GM23338 (cell line): ENCODE measurements around the gene LOXL1. TPM values are rescaled to one million over a fixed set of nuclear protein-coding genes. Genes with fewer than 3 reads are reported as not detected.

Experiments used
- ATAC-seq: fragments of 200-7000 bp; cut with Tn5 transposase; 3 replicates; pipeline ENCODE4 v1.9.1; 2020
- DNase-seq: peaks from one replicate; pipeline ENCODE4 v3.0.0-alpha.2; 2015; ENCODE audit warnings: low spot score
- H2AFZ ChIP-seq: fragments of 200-600 bp; sonication (generic); 2 replicates; pipeline ENCODE4 v1.8.0; 2016; ENCODE audit warnings: antibody characterized with exemption, mild to moderate bottlenecking, moderate library complexity
- H3F3A ChIP-seq: fragments of 200-600 bp; sonication (generic); replicated peaks from 2 replicates; pipeline ENCODE4 v1.8.0; 2017; ENCODE audit warnings: antibody characterized with exemption, mixed run types, low read depth
- H3K27ac ChIP-seq: fragments of 200-600 bp; sonication (generic); 2 replicates; pipeline ENCODE4 v1.6.1; 2016; ENCODE audit warnings: low read depth
- H3K27me3 ChIP-seq: fragments of 200-600 bp; sonication (generic); 2 replicates; pipeline ENCODE4 v1.8.0; 2016; ENCODE audit warnings: mild to moderate bottlenecking, mixed run types, moderate library complexity; ENCODE audit not compliant: insufficient read depth
- H3K36me3 ChIP-seq: fragments of 200-600 bp; sonication (generic); 2 replicates; pipeline ENCODE4 v1.8.0; 2016; ENCODE audit warnings: mild to moderate bottlenecking; ENCODE audit not compliant: insufficient read depth
- H3K4me1 ChIP-seq: fragments of 200-600 bp; sonication (generic); 2 replicates; pipeline ENCODE4 v1.8.0; 2016; ENCODE audit warnings: mild to moderate bottlenecking, moderate library complexity; ENCODE audit not compliant: insufficient read depth
- H3K4me2 ChIP-seq: fragments of 200-600 bp; sonication (generic); 2 replicates; pipeline ENCODE4 v1.7.1; 2017; ENCODE audit warnings: mixed run types
- H3K4me3 ChIP-seq: fragments of 200-600 bp; sonication (generic); 2 replicates; pipeline ENCODE4 v1.6.1; 2016; ENCODE audit warnings: mixed run types
- H3K79me2 ChIP-seq: fragments of 200-600 bp; sonication (generic); replicated peaks from 2 replicates; pipeline ENCODE4 v1.8.0; 2017; ENCODE audit warnings: mild to moderate bottlenecking; ENCODE audit not compliant: insufficient read depth
- H3K9me2 ChIP-seq: fragments of 200-600 bp; sonication (generic); 2 replicates; pipeline ENCODE4 v1.8.0; 2017; ENCODE audit not compliant: insufficient read depth
- H4K20me1 ChIP-seq: fragments of 200-600 bp; sonication (generic); replicated peaks from 2 replicates; pipeline ENCODE4 v1.8.0; 2017; ENCODE audit warnings: mild to moderate bottlenecking; ENCODE audit not compliant: insufficient read depth
- H3K27ac Mint-ChIP-seq: 2 replicates; pipeline ENCODE4 v1.8.0; 2020; ENCODE audit warnings: inconsistent platforms, mild to moderate bottlenecking, moderate library complexity, mixed read lengths
- H3K27me3 Mint-ChIP-seq: 3 replicates; pipeline ENCODE4 v1.8.0; 2022; ENCODE audit warnings: low read depth, mild to moderate bottlenecking, moderate library complexity, mixed read lengths, inconsistent platforms; ENCODE audit not compliant: insufficient read depth, poor library complexity
- H3K36me3 Mint-ChIP-seq: 3 replicates; pipeline ENCODE4 v1.8.0; 2021; ENCODE audit warnings: low read depth, mild to moderate bottlenecking, inconsistent platforms, moderate library complexity, mixed read lengths
- H3K4me1 Mint-ChIP-seq: 3 replicates; pipeline ENCODE4 v1.8.0; 2020; ENCODE audit warnings: mild to moderate bottlenecking, inconsistent platforms, mixed read lengths
- H3K4me3 Mint-ChIP-seq: 3 replicates; pipeline ENCODE4 v1.8.0; 2021; ENCODE audit warnings: moderate library complexity, mild to moderate bottlenecking, inconsistent platforms, mixed read lengths
- H3K9me3 Mint-ChIP-seq: 3 replicates; pipeline ENCODE4 v1.8.0; 2020; ENCODE audit warnings: moderate library complexity, mild to moderate bottlenecking, inconsistent platforms, mixed read lengths
- EZH2 ChIP-seq: fragments of 200-600 bp; sonication (generic); IDR thresholded peaks from one replicate; pipeline ENCODE4 v1.8.0; 2017; ENCODE audit warnings: antibody characterized with exemption, mild to moderate bottlenecking, low read depth; ENCODE audit not compliant: unreplicated experiment
- JUNB ChIP-seq: IDR thresholded peaks from one replicate; pipeline ENCODE4 v1.6.1; 2016; ENCODE audit warnings: antibody characterized with exemption; ENCODE audit not compliant: unreplicated experiment
- NANOG ChIP-seq: IDR thresholded peaks from 2 replicates; pipeline ENCODE4 v1.6.1; 2016; ENCODE audit warnings: antibody characterized with exemption, borderline replicate concordance
- STAT1 ChIP-seq: IDR thresholded peaks from one replicate; pipeline ENCODE4 v1.6.1; 2016; ENCODE audit warnings: antibody characterized with exemption; ENCODE audit not compliant: unreplicated experiment
- ZNF331 ChIP-seq: fragments of 250-450 bp; sonication (Bioruptor Pico); IDR thresholded peaks from 2 replicates; pipeline ENCODE4 v1.5.0; 2020; ENCODE audit warnings: low read depth, mild to moderate bottlenecking, moderate library complexity
- polyA plus RNA-seq: library from polyadenylated mRNA; unstranded; fragments of >200 nt; fragmentation: Nextera tagmentation; extraction: Ambion mirVana; gene quantifications from 2 replicates; pipeline ENCODE4 v1.2.1, GENCODE V29; 2016
- total RNA-seq: library from RNA; depleted of rRNA; stranded (reverse); fragments of >200 nt; shearing (Covaris generic); gene quantifications from 2 replicates; pipeline ENCODE4 v1.2.3, GENCODE V29; 2014
- TF ChIP-seq, protein P1 (sequence below): IDR thresholded peaks from one replicate; pipeline ENCODE4 v1.6.1; 2018; ENCODE audit warnings: antibody characterized with exemption; ENCODE audit not compliant: unreplicated experiment
- TF ChIP-seq, protein P2 (sequence below), 2 experiments: fragments of 200-600 bp in 1 of 2; sonication (generic) in 1 of 2; conservative IDR thresholded peaks; 2 replicates each; pipeline versions ENCODE4 v1.5.1 to v1.6.1; 2016 to 2017; ENCODE audit warnings: antibody characterized with exemption in 2 of 2, low read depth in 2 of 2, mild to moderate bottlenecking in 2 of 2, moderate library complexity in 1 of 2
- TF ChIP-seq, protein P3 (sequence below): fragments of 250-450 bp; sonication (Bioruptor Pico); IDR thresholded peaks from 2 replicates; pipeline ENCODE4 v1.5.0; 2020; ENCODE audit warnings: mild to moderate bottlenecking, moderate library complexity
- TF ChIP-seq, protein P4 (sequence below): IDR thresholded peaks from 2 replicates; pipeline ENCODE4 v1.6.1; 2016; ENCODE audit warnings: antibody characterized with exemption

Gene LOXL1
- total and polyA plus RNA-seq, 2 experiments from 2014 or later = 6.9 to 10.8 TPM

DNA sequence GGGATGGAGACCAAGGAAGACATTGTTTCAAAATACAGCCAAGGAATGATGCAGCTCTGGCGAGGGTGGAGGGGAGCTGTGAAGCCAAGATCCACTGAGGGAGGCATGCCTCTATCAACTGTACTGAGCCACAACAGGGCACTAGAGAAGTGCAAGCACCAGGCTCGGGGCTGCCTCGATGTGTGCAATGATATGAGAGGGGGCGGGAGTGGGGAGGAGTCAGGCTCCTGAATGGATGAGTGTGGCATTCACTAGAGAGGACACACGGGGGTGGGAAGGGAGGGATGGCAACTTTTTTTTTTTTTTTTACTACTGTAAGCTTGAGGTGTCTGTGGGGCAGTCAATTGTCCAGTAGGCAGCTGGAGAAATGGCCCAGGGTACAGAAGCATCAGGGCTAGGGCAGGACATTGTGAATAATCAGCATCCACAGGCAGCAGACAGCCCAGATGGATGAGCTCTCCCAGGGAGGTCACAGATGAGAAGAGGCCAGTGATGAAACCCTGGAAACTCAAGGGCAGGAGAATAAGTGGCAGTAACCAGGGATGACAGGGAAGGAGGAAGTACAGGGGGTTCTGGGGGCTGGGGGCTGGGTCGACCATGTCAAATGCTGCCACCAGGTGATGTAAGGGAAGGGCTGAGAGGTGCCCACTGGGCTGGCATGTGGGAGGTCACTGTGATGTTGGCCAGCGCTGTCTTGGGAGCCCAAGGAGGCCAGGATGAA lies 60.0 kb downstream of the LOXL1 start:
- peak; percentile 42 for ATAC-seq
- Histone ChIP-seq H3K79me2 (no peaks in the 10 kb centered on the region), H3K36me3 (no peaks in the 10 kb centered on the region), H3K9me2 (no peaks in the 10 kb centered on the region), H3F3A (no peaks in the 10 kb centered on the region), H3K4me2 (no peak overlapping the region), H3K4me3 (no peak overlapping the region), H2AFZ (no peak overlapping the region), H3K4me1 (no peaks in the 10 kb centered on the region; the same call in 1 of the 2 replicates), H4K20me1 (no peaks in the 10 kb centered on the region), H3K27ac (no peak overlapping the region), H3K27me3 (no peaks in the 10 kb centered on the region)
- H3K36me3 Mint-ChIP-seq = no peaks in the 10 kb centered on the region; the same call in 2 of the 3 replicates
- DNase-seq = no peak
- H3K9me3 Mint-ChIP-seq = no peaks in the 10 kb centered on the region
- H3K27ac Mint-ChIP-seq = no peak overlapping the region
- no peak overlapping the region for H3K4me3 Mint-ChIP-seq
- peaks cover 12% of the 10 kb centered on the region for H3K27me3 Mint-ChIP-seq
- TF ChIP-seq, protein P1, sequence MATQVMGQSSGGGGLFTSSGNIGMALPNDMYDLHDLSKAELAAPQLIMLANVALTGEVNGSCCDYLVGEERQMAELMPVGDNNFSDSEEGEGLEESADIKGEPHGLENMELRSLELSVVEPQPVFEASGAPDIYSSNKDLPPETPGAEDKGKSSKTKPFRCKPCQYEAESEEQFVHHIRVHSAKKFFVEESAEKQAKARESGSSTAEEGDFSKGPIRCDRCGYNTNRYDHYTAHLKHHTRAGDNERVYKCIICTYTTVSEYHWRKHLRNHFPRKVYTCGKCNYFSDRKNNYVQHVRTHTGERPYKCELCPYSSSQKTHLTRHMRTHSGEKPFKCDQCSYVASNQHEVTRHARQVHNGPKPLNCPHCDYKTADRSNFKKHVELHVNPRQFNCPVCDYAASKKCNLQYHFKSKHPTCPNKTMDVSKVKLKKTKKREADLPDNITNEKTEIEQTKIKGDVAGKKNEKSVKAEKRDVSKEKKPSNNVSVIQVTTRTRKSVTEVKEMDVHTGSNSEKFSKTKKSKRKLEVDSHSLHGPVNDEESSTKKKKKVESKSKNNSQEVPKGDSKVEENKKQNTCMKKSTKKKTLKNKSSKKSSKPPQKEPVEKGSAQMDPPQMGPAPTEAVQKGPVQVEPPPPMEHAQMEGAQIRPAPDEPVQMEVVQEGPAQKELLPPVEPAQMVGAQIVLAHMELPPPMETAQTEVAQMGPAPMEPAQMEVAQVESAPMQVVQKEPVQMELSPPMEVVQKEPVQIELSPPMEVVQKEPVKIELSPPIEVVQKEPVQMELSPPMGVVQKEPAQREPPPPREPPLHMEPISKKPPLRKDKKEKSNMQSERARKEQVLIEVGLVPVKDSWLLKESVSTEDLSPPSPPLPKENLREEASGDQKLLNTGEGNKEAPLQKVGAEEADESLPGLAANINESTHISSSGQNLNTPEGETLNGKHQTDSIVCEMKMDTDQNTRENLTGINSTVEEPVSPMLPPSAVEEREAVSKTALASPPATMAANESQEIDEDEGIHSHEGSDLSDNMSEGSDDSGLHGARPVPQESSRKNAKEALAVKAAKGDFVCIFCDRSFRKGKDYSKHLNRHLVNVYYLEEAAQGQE = no peak
- TF ChIP-seq, protein P2, sequence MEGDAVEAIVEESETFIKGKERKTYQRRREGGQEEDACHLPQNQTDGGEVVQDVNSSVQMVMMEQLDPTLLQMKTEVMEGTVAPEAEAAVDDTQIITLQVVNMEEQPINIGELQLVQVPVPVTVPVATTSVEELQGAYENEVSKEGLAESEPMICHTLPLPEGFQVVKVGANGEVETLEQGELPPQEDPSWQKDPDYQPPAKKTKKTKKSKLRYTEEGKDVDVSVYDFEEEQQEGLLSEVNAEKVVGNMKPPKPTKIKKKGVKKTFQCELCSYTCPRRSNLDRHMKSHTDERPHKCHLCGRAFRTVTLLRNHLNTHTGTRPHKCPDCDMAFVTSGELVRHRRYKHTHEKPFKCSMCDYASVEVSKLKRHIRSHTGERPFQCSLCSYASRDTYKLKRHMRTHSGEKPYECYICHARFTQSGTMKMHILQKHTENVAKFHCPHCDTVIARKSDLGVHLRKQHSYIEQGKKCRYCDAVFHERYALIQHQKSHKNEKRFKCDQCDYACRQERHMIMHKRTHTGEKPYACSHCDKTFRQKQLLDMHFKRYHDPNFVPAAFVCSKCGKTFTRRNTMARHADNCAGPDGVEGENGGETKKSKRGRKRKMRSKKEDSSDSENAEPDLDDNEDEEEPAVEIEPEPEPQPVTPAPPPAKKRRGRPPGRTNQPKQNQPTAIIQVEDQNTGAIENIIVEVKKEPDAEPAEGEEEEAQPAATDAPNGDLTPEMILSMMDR (conservative IDR thresholded peaks at IDR 0.05; ENCODE audit: low read depth in 2 of 2) = no peak
- no peak for TF ChIP-seq NANOG
- TF ChIP-seq ZNF331 (CRISPR knock-in tag) = no peak
- TF ChIP-seq STAT1 = no peak
- TF ChIP-seq, protein P3, sequence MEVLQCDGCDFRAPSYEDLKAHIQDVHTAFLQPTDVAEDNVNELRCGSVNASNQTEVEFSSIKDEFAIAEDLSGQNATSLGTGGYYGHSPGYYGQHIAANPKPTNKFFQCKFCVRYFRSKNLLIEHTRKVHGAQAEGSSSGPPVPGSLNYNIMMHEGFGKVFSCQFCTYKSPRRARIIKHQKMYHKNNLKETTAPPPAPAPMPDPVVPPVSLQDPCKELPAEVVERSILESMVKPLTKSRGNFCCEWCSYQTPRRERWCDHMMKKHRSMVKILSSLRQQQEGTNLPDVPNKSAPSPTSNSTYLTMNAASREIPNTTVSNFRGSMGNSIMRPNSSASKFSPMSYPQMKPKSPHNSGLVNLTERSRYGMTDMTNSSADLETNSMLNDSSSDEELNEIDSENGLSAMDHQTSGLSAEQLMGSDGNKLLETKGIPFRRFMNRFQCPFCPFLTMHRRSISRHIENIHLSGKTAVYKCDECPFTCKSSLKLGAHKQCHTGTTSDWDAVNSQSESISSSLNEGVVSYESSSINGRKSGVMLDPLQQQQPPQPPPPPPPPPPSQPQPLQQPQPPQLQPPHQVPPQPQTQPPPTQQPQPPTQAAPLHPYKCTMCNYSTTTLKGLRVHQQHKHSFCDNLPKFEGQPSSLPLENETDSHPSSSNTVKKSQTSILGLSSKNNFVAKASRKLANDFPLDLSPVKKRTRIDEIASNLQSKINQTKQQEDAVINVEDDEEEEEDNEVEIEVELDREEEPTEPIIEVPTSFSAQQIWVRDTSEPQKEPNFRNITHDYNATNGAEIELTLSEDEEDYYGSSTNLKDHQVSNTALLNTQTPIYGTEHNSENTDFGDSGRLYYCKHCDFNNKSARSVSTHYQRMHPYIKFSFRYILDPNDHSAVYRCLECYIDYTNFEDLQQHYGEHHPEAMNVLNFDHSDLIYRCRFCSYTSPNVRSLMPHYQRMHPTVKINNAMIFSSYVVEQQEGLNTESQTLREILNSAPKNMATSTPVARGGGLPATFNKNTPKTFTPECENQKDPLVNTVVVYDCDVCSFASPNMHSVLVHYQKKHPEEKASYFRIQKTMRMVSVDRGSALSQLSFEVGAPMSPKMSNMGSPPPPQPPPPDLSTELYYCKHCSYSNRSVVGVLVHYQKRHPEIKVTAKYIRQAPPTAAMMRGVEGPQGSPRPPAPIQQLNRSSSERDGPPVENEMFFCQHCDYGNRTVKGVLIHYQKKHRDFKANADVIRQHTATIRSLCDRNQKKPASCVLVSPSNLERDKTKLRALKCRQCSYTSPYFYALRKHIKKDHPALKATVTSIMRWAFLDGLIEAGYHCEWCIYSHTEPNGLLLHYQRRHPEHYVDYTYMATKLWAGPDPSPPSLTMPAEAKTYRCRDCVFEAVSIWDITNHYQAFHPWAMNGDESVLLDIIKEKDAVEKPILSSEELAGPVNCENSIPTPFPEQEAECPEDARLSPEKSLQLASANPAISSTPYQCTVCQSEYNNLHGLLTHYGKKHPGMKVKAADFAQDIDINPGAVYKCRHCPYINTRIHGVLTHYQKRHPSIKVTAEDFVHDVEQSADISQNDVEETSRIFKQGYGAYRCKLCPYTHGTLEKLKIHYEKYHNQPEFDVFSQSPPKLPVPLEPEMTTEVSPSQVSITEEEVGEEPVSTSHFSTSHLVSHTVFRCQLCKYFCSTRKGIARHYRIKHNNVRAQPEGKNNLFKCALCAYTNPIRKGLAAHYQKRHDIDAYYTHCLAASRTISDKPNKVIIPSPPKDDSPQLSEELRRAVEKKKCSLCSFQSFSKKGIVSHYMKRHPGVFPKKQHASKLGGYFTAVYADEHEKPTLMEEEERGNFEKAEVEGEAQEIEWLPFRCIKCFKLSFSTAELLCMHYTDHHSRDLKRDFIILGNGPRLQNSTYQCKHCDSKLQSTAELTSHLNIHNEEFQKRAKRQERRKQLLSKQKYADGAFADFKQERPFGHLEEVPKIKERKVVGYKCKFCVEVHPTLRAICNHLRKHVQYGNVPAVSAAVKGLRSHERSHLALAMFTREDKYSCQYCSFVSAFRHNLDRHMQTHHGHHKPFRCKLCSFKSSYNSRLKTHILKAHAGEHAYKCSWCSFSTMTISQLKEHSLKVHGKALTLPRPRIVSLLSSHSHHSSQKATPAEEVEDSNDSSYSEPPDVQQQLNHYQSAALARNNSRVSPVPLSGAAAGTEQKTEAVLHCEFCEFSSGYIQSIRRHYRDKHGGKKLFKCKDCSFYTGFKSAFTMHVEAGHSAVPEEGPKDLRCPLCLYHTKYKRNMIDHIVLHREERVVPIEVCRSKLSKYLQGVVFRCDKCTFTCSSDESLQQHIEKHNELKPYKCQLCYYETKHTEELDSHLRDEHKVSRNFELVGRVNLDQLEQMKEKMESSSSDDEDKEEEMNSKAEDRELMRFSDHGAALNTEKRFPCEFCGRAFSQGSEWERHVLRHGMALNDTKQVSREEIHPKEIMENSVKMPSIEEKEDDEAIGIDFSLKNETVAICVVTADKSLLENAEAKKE = no peak
- no peak for TF ChIP-seq JUNB
- no peak for TF ChIP-seq EZH2
- TF ChIP-seq, protein P4, sequence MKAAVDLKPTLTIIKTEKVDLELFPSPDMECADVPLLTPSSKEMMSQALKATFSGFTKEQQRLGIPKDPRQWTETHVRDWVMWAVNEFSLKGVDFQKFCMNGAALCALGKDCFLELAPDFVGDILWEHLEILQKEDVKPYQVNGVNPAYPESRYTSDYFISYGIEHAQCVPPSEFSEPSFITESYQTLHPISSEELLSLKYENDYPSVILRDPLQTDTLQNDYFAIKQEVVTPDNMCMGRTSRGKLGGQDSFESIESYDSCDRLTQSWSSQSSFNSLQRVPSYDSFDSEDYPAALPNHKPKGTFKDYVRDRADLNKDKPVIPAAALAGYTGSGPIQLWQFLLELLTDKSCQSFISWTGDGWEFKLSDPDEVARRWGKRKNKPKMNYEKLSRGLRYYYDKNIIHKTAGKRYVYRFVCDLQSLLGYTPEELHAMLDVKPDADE = no peak
- H3K4me1 Mint-ChIP-seq = no peaks in the 10 kb centered on the region; the same call in 2 of the 3 replicates
